Hepatocyte (in vitro differentiated cells): ENCODE measurements around the gene MED4. TPM values are rescaled to one million over a fixed set of nuclear protein-coding genes. Genes with fewer than 3 reads are reported as not detected.

Experiments used
- DNase-seq: peaks from one replicate; pipeline ENCODE4 v3.0.0-alpha.2; 2016; ENCODE audit warnings: low spot score
- H2AFZ ChIP-seq: fragments of 200-600 bp; sonication (generic); 2 replicates; pipeline ENCODE4 v1.6.0; 2016; ENCODE audit warnings: antibody characterized with exemption, mild to moderate bottlenecking
- H3K27ac ChIP-seq: fragments of 200-600 bp; sonication (generic); 2 replicates; pipeline ENCODE4 v1.5.1; 2016; ENCODE audit warnings: mild to moderate bottlenecking
- H3K27me3 ChIP-seq: fragments of 200-600 bp; sonication (generic); 2 replicates; pipeline ENCODE4 v1.6.1; 2016
- H3K36me3 ChIP-seq: fragments of 200-600 bp; sonication (generic); replicated peaks from 2 replicates; pipeline ENCODE4 v1.5.1; 2016; ENCODE audit warnings: low read depth; ENCODE audit not compliant: insufficient read depth
- H3K4me1 ChIP-seq: fragments of 200-600 bp; sonication (generic); 2 replicates; pipeline ENCODE4 v1.5.1; 2016; ENCODE audit warnings: mild to moderate bottlenecking, moderate library complexity; ENCODE audit not compliant: insufficient read depth
- H3K4me2 ChIP-seq: fragments of 200-600 bp; sonication (generic); 2 replicates; pipeline ENCODE4 v1.6.0; 2016
- H3K4me3 ChIP-seq: fragments of 200-600 bp; sonication (generic); 2 replicates; pipeline ENCODE4 v1.5.1; 2016; ENCODE audit warnings: mild to moderate bottlenecking
- H3K79me2 ChIP-seq: fragments of 200-600 bp; sonication (generic); 2 replicates; pipeline ENCODE4 v1.6.0; 2017; ENCODE audit warnings: mild to moderate bottlenecking
- H3K9me2 ChIP-seq: fragments of 200-600 bp; sonication (generic); replicated peaks from 2 replicates; pipeline ENCODE4 v1.6.0; 2017; ENCODE audit warnings: mild to moderate bottlenecking; ENCODE audit not compliant: insufficient read depth
- H3K9me3 ChIP-seq: fragments of 200-600 bp; sonication (generic); 2 replicates; pipeline ENCODE4 v1.5.1; 2016; ENCODE audit warnings: low read depth, mild to moderate bottlenecking
- H4K20me1 ChIP-seq: fragments of 200-600 bp; sonication (generic); 2 replicates; pipeline ENCODE4 v1.6.0; 2016; ENCODE audit warnings: mild to moderate bottlenecking; ENCODE audit not compliant: insufficient read depth, poor library complexity, severe bottlenecking
- EZH2 ChIP-seq: fragments of 200-600 bp; sonication (generic); IDR thresholded peaks from 2 replicates; pipeline ENCODE4 v1.6.1; 2016; ENCODE audit warnings: antibody characterized with exemption, mild to moderate bottlenecking, borderline replicate concordance
- EZH2phosphoT487 ChIP-seq: fragments of 200-600 bp; sonication (generic); IDR thresholded peaks from one replicate; pipeline ENCODE4 v1.6.1; 2018; ENCODE audit warnings: antibody characterized with exemption, mild to moderate bottlenecking, low read depth, moderate library complexity; ENCODE audit not compliant: unreplicated experiment, severe bottlenecking
- WGBS: methylation state at CpG from one replicate; pipeline ENCODE4 v1.1.6; 2016; ENCODE audit warnings: low lambda C conversion rate; ENCODE audit errors: missing lambda C conversion rate; 5-methylcytosine and 5-hydroxymethylcytosine counted together
- polyA plus RNA-seq: library from polyadenylated mRNA; unstranded; fragments of >200 nt; fragmentation: Nextera tagmentation; extraction: Ambion mirVana; gene quantifications from 2 replicates; pipeline ENCODE4 v1.2.1, GENCODE V29; 2016
- total RNA-seq: library from RNA; depleted of rRNA; stranded (reverse); fragments of >200 nt; gene quantifications from 2 replicates; pipeline ENCODE4 v1.2.3, GENCODE V29; 2014
- TF ChIP-seq, protein P1 (sequence below): fragments of 200-600 bp; sonication (generic); IDR thresholded peaks from 2 replicates; pipeline ENCODE4 v1.5.1; 2016; ENCODE audit warnings: antibody characterized with exemption, mild to moderate bottlenecking; ENCODE audit not compliant: poor library complexity

MED4 gene
- total and polyA plus RNA-seq, 2 experiments from 2014 or later = 37.4 to 63.4 TPM

DNA sequence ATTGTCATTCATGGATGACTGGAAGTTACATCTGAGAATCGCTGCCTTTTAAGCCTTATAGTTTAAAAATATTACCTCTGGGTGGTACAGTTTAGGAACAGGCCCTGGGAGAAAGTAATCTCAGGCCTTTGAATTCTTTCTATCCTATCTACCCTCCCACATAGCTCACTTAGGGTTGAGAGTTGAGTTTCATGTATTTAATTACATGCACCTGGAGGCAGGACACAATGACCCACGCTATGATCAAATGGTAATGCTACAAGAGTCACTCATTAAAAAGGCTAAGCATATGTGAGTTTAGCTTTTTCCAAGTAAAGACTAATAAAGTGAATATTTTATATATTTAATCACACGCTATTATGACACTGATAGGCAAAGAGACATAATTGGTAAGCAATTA, 25.3 kb upstream of the MED4 start:
- TF ChIP-seq EZH2 = no peak
- TF ChIP-seq, protein P1, sequence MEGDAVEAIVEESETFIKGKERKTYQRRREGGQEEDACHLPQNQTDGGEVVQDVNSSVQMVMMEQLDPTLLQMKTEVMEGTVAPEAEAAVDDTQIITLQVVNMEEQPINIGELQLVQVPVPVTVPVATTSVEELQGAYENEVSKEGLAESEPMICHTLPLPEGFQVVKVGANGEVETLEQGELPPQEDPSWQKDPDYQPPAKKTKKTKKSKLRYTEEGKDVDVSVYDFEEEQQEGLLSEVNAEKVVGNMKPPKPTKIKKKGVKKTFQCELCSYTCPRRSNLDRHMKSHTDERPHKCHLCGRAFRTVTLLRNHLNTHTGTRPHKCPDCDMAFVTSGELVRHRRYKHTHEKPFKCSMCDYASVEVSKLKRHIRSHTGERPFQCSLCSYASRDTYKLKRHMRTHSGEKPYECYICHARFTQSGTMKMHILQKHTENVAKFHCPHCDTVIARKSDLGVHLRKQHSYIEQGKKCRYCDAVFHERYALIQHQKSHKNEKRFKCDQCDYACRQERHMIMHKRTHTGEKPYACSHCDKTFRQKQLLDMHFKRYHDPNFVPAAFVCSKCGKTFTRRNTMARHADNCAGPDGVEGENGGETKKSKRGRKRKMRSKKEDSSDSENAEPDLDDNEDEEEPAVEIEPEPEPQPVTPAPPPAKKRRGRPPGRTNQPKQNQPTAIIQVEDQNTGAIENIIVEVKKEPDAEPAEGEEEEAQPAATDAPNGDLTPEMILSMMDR = no peak
- TF ChIP-seq EZH2phosphoT487 = no peak
- no peak overlapping the region for H2AFZ ChIP-seq
- no peaks in the 10 kb centered on the region for H3K36me3 ChIP-seq
- no peak for DNase-seq
- no peak overlapping the region for H3K4me3 ChIP-seq
- no peaks in the 10 kb centered on the region for H3K27me3 ChIP-seq
- no peaks in the 10 kb centered on the region for H3K9me3 ChIP-seq
- H3K4me1 ChIP-seq = no peaks in the 10 kb centered on the region
- 65% methylated on average over 3 of the region's 3 CpGs for WGBS
- no peak overlapping the region for H3K27ac ChIP-seq
- H4K20me1 ChIP-seq = no peaks in the 10 kb centered on the region
- H3K4me2 ChIP-seq = no peak overlapping the region
- H3K9me2 ChIP-seq = no peaks in the 10 kb centered on the region
- H3K79me2 ChIP-seq = no peaks in the 10 kb centered on the region

DNA sequence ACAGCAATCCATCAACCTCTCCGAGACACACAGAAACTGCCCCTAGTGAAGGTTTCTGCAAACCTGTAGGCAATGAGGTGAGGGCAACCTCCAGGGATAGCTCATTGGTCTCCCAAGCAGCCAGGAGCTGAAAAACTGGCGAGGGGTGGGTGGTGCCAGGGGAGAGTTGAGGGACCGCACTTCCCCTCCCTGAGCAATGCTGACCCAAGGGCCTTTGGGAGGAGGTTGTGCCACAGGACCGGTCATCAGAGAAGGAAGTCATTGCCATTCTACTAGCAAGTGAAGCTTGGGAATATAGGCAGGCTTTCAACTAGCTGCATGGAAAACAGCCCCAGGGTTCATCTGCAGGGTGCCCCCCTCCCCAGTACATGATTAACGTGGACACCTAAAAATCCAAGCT, 23.1 kb upstream of the MED4 start:
- 88% methylated on average over 5 of the region's 5 CpGs for WGBS

DNA sequence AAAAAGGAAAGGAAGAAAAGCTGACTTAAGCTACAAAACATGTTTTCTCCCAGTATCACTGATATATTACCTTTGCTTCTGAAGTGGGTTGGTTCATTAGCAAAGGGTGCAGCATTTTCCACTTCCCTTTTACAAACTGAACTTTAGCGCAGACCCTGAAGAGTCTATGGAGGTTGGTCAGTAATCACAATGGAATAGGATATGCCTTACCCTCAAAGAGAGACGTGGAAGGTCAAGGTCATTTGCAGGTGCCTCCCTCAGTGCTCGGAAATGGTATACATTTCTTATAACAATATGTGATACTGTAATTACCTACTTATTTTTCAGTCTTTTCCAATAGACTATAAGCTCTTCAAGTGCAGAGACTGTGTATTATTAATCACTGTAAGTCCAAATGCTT, 21.9 kb upstream of the MED4 start:
- Histone ChIP-seq H3K79me2 (no peaks in the 10 kb centered on the region), H3K36me3 (no peaks in the 10 kb centered on the region), H4K20me1 (no peaks in the 10 kb centered on the region), H3K27me3 (no peaks in the 10 kb centered on the region), H3K27ac (no peak overlapping the region), H3K9me2 (no peaks in the 10 kb centered on the region), H2AFZ (no peak overlapping the region), H3K4me1 (no peaks in the 10 kb centered on the region), H3K4me3 (no peak overlapping the region), H3K4me2 (no peak overlapping the region), H3K9me3 (no peaks in the 10 kb centered on the region)
- WGBS = 50% methylated on average over 3 of the region's 3 CpGs
- DNase-seq = no peak
- no peak for TF ChIP-seq EZH2phosphoT487
- no peak for TF ChIP-seq EZH2
- TF ChIP-seq, protein P1 = no peak

More for the DNA sequence above, 23.1 kb upstream of the MED4 start:
- no peak for TF ChIP-seq EZH2
- TF ChIP-seq, protein P1 = no peak
- no peak for TF ChIP-seq EZH2phosphoT487
- no peaks in the 10 kb centered on the region for H3K79me2 ChIP-seq
- H3K9me3 ChIP-seq = no peaks in the 10 kb centered on the region
- H3K4me1 ChIP-seq = no peaks in the 10 kb centered on the region
- H2AFZ ChIP-seq = no peak overlapping the region
- H3K27ac ChIP-seq = no peak overlapping the region
- no peak for DNase-seq
- H3K9me2 ChIP-seq = no peaks in the 10 kb centered on the region
- H3K27me3 ChIP-seq = no peaks in the 10 kb centered on the region
- no peak overlapping the region for H3K4me2 ChIP-seq
- H3K36me3 ChIP-seq = no peaks in the 10 kb centered on the region
- no peaks in the 10 kb centered on the region for H4K20me1 ChIP-seq
- no peak overlapping the region for H3K4me3 ChIP-seq

DNA sequence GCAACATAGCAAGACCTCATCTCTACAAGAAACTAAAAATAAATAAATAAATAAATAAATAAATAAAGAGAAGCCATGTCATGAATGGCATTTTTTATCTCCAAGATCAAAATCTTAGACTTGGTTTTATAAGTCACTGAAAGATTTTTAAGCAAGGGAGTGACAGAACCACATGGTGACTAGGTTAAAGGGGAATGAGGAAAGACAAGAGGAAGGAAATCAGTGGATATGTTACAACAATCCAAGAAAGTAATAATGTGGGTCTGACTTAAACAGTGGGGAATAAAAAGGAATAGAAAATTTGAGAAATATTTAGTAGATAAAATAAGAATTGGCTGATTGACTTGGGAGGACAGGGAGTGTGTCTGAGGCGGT, 18.8 kb upstream of the MED4 start:
- Histone ChIP-seq H3K4me2 (no peak overlapping the region), H3K36me3 (no peaks in the 10 kb centered on the region), H3K27ac (no peak overlapping the region), H3K27me3 (no peaks in the 10 kb centered on the region), H2AFZ (no peak overlapping the region), H3K79me2 (no peaks in the 10 kb centered on the region), H3K4me3 (no peak overlapping the region), H3K9me3 (no peaks in the 10 kb centered on the region), H3K9me2 (no peaks in the 10 kb centered on the region), H4K20me1 (no peaks in the 10 kb centered on the region), H3K4me1 (no peaks in the 10 kb centered on the region)
- no peak for DNase-seq
- 93% methylated on average over 1 of the region's 1 CpG for WGBS
- TF ChIP-seq EZH2phosphoT487 (no peak), EZH2 (no peak)
